Measurements from ENCODE around the gene DMRTA1. TPM values are rescaled to one million over a fixed set of nuclear protein-coding genes. Genes with fewer than 3 reads are reported as not detected.

DMRTA1 gene
- total and polyA plus RNA-seq, 11 donors: 0.06 to 1.2 (median 0.60) TPM

- TF ChIP-seq POLR2A (IDR thresholded peaks at IDR 0.05): no peak
- TF ChIP-seq CTCF (IDR thresholded peaks at IDR 0.05): no peak
- Histone ChIP-seq H3K27ac (no peak overlapping the region), H3K27me3 (peaks cover 0 to 20% (median 0%) of the 10 kb centered on the region in 9 donors), H3K4me3 (no peak overlapping the region), H3K36me3 (no peaks in the 10 kb centered on the region), H3K4me1 (peaks cover 0 to under 1% (median 0%) of the 10 kb centered on the region in 12 donors), H3K9me3 (no peaks in the 10 kb centered on the region)
- intact Hi-C loops (cut with DNase I): loop anchor here in 3 of 10 donors (10.0 kb wide), 2 partner anchors 196 to 626 kb away; no protein-coding TSS in a partner anchor
- WGBS, 4 donors: 86 to 91% (median 90%) methylated on average over 16 of the region's 16 CpGs
- ATAC-seq: no peak
- DNase-seq: peak in 1 of 5 donors; percentile 35
Measured at GRCh38 chr9:22440841-22441240, 5.8 kb upstream of the DMRTA1 start.

GRCh38 chr9:22446950-22447617 is 460 bp downstream of the DMRTA1 start:
- DNase-seq: peak; percentile 35 to 75 (median 67)
- intact Hi-C loops (cut with DNase I): loop anchor here in 3 of 10 donors (10.0 kb wide), 2 partner anchors 202 to 632 kb away; no protein-coding TSS in a partner anchor

GRCh38 chr9:22447618-22448305 is 1.1 kb downstream of the DMRTA1 start:
- intact Hi-C loops (cut with DNase I): loop anchor here in 3 of 10 donors (10.0 kb wide), 2 partner anchors 203 to 633 kb away; no protein-coding TSS in a partner anchor
- peaks cover 0 to 36% (median 0%) of the 10 kb centered on the region in 9 donors for H3K27me3 ChIP-seq

More at GRCh38 chr9:22446950-22447617, 460 bp downstream of the DMRTA1 start:
- Histone ChIP-seq H3K27me3 (peaks cover 0 to 36% (median 0%) of the 10 kb centered on the region in 9 donors), H3K27ac (peak overlapping the region; percentile 28 to 92 (median 81)), H3K4me3 (peak overlapping the region; percentile 48 to 75 (median 64)), H3K4me1 (peaks cover 0 to 22% (median 0%) of the 10 kb centered on the region in 12 donors), H3K36me3 (no peaks in the 10 kb centered on the region), H3K9me3 (no peaks in the 10 kb centered on the region)
- peak; percentile 72 to 92 (median 84) for ATAC-seq
- 0 to 1% (median 1%) methylated on average over 33 to 70 of the region's 70 CpGs for WGBS, 4 donors
- TF ChIP-seq CTCF (IDR thresholded peaks at IDR 0.05) (peak in 5 of 12 donors; percentile 6 to 33 (median 22)), POLR2A (IDR thresholded peaks at IDR 0.05) (no peak)

More at GRCh38 chr9:22447618-22448305, 1.1 kb downstream of the DMRTA1 start:
- DNase-seq (no peak), ATAC-seq (no peak)
- no peaks in the 10 kb centered on the region for H3K36me3 ChIP-seq
- peak overlapping the region; percentile 48 to 75 (median 64) for H3K4me3 ChIP-seq
- H3K27ac ChIP-seq: peak overlapping the region; percentile 28 to 92 (median 81)
- no peaks in the 10 kb centered on the region for H3K9me3 ChIP-seq
- peak in 1 of 12 donors; percentile 2 for TF ChIP-seq CTCF (IDR thresholded peaks at IDR 0.05)
- TF ChIP-seq POLR2A (IDR thresholded peaks at IDR 0.05): no peak
- H3K4me1 ChIP-seq: peaks cover 0 to 22% (median 0%) of the 10 kb centered on the region in 12 donors
- WGBS, 4 donors: 21 to 26% (median 22%) methylated on average over 17 of the region's 17 CpGs
